HG02610 (cell line): Measurements from ENCODE around the gene KIF26A.
"Not testable (repeated sequence)": the region's sequence is repeated elsewhere in the genome, so short reads cannot be mapped to it uniquely, and the experiment has no call there.

Experiments
- ATAC-seq: cut with Tn5 transposase; IDR thresholded peaks from one replicate; pipeline ENCODE4 v1.9.1; 2021; ENCODE audit warnings: mild to moderate bottlenecking, moderate library complexity; ENCODE audit not compliant: unreplicated experiment

Gene KIF26A

DNA sequence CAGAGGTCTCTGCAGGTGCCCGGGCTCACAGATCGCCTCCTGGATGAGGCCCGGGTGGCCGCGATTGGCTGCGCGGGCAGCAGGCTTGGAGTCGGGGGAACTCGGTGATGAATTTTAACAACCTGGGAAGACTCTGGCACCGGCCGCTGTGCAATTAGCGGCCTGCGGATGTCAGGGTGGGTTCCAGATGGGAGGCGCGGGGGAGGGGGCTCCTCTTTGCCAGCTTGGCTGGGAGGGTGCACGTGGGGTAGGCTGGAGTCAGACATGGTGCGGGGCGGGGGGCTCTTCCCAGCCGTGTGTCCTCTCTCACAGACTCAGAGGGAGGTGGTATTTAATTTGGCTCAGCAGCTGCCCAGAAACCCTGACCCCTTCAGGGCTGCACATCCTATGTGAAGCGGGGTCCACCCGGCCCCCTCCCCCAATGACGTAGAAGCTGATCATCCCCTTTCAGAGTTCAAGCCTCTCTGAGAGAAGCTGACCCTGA lies 81.4 kb downstream of the KIF26A start:
- no peak for ATAC-seq

DNA sequence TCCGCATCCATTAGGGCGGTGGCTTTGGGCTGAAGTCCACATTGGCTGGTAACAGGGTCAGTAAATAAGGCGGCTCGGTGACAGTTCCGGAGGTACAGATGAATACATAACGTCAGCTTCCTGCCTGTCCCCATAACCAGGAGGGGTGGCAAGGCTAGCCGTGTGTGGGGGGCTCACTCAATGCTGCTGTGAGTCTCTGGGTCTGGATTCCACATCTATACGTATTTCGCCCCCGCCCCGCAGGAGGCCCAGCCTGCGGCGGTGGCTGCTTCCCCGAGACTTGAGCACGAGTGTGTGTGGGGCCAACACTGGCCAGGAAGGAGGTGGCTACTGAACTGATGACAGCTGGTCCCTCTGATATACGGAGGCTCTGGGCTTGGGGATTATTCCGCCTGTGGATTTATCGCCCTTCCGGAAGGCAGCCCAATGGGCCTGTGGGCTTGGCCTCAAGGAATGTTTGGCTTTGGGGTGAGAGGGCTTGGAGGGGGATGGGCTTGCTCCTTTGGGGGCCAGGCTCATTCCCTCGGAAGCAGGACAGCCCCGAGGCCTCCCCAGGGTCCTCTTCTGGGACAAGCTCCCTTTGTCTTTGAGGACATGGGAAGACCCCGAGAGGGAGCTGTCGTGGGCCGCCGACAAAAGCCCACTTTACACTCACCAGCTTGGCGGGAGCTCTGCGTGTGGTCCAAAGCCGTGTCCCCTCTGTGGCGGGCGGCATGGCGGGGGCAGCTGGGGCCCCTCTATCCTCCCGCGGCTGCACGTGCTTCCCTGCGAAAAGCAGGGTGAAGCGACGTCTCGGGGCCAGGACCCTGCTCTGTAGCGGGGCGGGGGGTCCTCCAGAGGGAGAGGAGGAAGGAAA lies 82.1 kb downstream of the KIF26A start:
- ATAC-seq = no peak

DNA sequence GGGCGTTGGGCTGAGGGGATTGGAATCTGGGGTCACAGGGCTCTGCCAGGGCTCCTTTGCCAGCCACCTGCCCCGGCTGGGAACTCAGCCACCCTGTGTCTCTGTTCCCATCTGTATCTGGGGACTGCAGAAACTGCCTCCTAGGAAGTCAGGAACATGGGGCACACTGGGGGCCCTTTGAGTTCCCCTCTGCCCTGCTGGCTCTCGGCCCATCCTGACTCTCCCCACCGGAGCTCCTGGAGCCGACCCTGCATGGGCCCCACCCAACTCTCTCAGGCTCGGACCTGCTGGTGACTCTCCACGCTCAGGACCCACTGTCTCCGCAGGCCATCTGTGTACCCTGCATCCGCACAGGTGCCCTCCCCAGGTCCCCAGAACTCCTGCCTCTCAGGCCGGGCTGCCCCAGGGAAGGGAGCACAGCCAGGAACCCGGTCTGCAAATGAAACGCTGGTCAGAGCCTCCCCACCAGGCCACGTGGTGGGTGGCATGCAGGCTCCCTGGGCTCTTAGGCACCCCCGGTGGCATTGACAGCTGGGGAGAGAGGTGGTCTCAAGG lies 82.8 kb downstream of the KIF26A start:
- ATAC-seq = no peak

DNA sequence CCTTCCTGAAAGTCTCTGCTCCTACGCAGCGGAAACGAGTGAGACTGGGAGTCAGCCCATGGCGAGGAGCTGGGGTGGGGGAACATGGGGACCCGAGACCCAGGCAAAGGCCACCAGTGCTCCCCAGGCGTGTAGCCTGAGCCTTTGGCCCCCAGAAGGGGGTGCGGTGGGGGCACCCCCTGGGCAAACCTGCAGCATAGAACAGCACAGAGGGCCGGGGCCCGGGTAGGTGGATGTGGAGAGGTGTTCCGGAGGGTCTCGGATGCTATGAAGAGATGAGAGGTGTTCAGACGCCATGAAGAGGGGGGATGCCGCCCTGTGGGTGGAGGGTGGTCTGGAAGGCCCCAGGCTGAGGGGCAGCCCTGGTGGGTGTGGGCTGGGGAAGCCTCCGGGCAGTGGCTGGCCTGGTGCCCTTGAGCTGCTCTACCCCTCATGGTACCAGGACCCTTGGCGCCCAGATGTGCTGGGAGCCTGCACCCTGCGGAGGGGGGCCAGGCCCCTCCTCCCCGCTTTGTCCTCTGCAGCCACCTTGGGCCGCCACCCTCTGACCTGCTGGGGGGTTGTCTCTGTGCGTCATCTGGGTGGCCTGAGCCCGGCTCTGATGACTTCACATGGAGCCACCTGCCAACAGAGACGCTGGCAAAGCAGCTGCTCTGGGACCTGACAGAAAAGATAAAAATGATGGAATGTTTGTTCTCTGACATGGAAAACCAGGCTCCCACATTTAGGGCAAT lies 83.4 kb downstream of the KIF26A start:
- ATAC-seq = no peak

DNA sequence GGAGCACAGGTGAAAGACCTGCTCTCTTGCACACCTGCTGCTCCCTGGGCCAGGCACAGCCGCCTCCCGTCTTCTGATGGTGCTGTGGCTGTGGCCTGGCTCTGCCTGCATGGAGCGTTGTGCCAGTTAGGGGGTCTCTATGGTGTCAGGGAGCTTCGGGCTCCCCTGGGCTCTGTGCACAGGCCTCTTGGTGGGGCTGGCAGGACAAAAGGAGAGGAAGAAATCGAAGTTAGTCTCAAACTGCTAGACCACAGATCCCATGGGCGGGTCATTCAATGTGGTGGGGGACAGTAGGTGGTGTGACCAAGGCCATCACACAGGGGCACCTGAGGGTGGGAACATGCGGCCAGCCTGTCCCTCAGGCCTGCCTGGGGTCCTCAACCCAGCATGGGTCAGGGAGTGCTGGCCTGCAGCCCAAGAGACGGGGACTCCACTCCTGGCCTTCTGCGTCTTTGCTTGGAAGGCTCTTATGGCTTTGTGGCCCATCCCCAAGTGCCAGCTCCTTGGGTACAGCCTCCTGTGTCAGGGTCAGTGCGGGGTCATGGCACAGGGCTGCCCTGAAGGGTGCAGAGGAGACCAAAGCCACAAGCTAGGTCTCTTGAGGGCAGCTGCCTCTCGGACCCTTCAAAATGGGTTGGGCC lies 84.1 kb downstream of the KIF26A start:
- ATAC-seq = no peak

DNA sequence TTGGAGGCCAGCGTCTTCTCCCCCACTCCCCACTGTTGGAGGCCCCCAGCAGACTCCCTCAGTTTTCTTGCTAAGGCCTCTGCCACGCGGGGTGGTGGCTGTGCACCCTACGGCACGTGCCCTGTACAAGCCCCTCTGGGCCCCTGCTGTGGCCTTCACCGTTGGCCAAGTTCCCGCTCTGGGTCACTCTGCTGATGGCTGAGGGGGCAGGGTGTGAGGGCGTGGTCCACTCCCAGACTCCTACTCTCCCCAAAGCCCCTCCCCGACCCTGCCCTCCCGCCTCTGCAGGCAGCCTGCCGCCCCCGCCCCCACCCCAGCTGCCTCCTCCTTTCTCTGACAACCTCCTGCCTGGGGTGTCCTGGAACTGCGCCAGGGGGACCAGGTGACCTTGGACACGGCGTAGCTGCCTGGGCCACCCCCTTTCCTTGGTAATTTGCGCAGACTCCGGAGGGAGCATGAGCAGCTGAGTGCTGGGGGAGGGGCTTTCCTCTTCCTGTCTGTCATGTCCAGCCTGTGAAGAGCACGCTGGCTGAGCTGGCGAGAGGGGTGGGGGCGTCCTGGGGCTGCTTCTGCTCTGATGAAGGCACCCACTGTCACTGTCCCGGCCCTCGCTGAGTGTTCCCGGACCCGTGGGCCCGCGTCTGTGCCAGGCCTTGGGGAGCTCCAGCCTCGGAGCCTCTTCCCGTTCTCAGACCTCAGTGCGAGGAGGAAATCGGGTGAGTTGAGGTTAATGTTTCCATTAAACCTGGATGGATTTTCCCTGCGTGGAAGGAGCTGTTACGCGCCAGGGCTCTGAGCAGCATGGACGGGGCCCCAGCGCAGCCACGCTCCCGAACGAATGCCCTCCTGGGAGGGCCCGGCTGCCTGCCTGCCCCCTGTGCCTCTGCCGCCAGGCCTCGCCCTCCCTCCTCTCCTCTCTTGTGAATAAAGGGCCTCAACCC lies 85.0 kb downstream of the KIF26A start:
- no peak for ATAC-seq

DNA sequence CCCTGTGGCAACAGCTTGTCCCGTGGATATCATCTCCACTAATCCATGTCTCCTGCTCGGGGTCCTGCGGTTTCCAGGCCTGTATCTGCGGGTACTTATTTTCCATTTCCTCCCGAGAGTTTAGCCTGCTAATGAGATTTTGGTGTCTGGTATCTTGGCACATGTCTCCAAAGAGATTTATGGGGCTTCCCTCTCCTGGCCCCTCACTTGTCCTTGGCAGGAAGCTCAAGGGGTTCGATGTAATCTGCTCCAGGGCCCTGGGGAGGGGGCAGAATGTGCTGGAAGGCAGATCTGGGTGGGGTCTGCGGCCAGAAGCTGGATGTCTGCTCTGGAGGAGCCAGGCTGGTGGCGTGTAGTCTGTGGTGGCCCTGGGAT lies 85.7 kb downstream of the KIF26A start:
- no peak for ATAC-seq

DNA sequence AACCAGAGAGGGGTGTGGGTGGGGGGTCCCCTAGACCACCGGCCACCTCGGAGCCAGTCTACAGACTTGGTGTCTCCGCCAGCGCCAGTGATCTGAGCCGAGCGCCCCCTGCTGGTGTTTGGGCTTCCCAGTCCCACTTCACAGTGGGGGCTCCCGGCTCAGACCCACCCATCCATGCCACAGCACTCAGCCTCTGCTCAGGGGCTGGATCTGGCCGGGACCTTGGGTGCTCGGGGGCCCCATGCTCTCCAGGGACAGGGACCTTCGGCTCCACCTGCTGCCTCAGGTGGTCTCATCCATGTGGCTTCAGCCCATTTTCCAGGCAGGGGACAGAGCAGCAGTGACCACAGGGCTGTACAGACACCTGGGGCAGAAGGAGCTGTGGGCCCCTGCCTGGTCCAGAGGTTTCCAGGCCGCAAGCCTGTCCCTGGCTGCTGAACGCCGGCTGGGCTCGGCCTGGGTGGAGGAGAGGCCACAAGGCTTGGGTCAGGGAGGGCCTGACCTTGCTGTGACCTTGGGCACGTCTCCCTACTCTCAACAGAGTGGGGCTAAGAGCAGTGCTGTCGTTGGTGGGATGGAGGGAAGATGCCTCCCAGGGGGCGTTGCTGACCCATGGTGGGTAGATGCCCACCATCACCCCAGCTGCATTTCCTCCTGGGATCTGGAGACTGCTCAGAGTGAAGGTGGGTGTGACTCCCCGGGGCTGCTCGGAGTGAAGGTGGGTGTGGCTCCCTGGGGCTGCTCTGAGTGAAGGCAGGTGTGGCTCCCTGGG lies 86.3 kb downstream of the KIF26A start:
- ATAC-seq = no peak

DNA sequence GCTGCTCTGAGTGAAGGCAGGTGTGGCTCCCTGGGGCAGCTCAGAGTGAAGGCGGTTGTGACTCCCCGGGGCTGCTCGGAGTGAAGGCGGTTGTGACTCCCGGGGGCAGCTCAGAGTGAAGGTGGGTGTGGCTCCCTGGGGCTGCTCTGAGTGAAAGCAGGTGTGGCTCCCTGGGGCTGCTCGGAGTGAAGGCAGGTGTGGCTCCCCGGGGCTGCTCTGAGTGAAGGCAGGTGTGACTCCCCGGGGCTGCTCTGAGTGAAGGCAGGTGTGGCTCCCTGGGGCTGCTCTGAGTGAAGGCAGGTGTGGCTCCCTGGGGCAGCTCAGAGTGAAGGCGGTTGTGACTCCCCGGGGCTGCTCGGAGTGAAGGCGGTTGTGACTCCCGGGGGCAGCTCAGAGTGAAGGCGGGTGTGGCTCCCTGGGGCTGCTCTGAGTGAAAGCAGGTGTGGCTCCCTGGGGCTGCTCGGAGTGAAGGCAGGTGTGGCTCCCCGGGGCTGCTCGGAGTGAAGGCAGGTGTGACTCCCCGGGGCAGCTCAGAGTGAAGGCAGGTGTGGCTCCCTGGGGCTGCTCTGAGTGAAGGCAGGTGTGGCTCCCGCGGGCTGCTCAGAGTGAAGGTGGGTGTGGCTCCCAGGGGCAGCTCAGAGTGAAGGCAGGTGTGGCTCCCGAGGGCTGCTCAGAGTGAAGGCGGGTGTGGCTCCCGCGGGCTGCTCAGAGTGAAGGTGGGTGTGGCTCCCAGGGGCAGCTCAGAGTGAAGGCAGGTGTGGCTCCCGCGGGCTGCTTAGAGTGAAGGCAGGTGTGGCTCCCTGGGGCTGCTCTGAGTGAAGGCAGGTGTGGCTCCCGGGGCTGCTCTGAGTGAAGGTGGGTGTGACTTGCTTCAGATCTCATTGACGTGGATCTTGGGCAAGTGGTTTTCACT lies 87.1 kb downstream of the KIF26A start:
- ATAC-seq = not testable (repeated sequence)

DNA sequence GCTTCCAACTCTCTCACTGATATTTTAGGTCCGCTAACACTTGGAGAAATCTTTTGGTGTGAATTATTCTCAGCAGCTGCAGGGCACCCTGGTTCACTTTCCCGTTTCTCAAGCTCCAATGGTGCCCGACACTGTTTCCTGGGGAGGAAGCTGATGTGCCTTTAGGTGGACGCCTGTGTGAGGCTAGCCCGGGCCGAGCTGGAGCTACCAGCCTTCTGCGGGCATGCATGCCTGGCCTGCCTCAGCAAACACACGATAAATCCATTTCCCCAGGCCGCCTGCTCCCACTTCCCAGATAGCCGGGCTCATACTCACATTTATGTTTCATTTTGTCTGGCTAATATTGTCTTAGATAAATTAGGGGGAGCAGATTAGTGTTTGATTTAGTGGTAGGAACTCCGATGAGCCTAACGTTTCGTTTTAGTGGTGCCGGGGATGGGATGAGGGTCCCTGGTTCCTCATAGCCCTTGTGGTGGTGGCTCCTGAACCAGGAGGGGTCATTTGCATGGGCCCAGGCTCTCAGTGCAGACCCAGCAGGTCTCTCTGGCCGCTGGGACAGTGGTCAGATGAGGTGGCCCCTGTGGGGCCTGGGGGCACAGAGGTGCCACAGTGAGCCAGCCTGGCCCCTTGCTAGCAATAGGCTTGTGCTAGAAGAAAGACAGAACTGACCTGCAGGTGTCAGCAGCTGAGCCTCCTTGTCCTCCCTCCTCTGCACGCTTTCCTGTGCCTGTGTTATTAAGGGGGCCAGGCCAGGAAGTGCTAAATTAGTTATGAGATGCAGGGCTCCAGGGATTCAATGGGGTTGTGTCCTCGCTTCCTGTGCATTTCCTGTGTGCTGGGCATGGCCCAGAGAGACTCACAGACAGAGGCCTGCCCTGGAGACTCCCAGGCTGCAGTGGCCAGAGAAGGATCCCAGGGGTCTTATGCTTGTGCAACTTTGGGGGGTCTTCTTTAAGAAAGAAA lies 88.3 kb downstream of the KIF26A start:
- no peak for ATAC-seq

DNA sequence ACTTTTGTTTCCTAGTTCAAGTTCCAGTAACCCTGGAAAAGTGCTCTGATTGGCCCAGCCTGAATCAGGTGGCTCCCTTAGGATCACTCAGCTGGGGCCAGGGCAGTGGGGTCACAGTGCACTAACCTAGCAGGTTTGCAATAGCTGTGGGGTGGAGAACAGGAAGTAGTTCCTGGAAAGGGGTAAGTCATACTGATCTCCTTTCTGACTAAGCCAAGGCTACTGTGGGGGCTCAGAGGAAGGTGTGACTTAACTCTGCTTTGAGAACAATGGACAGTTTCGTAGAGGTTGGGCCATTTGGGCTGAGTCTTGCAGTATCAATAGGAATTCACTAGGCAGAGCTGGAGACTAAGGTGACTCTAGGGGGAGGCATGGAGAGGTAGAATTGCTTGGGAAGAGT lies 89.4 kb downstream of the KIF26A start:
- ATAC-seq = no peak

DNA sequence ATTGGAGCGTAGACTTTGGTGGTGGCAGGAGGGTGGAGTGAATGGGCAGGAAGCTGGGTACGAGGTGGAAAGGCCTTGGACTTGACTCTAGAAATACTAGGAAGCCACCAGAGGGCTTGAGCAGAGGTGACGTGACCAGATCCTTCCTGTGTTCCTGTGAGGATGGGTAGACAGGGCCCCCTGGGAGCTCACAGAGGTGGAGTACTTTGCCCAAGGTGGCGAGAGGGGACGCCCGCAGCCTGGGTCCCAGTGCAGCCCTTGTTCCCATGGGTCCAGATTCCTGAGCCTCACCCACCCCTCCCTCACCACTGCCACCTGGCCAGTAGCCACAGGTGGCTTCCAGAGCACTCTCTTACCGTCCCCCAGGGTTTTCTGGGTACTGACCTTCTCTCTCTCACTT lies 89.8 kb downstream of the KIF26A start:
- ATAC-seq = no peak

DNA sequence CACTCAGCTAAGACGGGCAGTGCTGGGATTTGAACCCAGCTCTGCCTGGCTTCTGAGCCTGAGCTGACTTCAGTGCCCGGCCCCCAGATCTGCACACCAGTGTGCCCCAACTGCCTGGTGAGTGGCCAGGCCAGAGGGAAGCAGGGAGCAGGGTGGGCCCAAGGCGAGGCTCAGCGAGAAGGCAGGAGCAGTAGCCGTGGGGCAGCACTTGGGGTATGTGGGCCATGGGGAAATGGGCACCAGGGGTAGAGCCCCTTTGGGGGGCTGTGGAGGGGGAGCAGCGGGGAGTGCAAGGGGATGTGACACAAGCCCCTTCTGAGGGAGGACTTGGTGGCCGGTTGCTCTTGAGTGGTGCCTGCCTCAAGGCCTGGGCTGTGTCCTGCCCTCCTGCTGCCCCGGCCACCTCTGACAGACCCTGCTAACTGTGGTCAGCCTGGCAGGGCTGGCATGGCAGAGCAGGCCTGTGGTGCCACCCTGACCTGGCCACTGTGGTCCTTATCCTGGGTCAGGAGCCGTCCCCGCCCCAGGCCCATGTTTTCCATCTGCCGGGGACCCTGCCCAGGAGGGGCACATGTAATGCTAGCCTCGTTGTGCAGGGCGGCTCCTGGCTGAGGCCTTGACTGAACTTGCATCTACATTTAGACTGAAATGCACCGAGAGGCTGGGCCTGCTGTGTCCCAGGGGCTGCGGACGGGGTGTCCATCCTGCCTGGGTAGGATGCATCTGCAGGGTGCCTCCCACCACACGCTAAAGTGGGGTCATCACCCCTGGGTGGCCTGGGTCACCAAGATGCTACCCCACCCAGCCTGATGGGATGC lies 90.5 kb downstream of the KIF26A start:
- no peak for ATAC-seq

DNA sequence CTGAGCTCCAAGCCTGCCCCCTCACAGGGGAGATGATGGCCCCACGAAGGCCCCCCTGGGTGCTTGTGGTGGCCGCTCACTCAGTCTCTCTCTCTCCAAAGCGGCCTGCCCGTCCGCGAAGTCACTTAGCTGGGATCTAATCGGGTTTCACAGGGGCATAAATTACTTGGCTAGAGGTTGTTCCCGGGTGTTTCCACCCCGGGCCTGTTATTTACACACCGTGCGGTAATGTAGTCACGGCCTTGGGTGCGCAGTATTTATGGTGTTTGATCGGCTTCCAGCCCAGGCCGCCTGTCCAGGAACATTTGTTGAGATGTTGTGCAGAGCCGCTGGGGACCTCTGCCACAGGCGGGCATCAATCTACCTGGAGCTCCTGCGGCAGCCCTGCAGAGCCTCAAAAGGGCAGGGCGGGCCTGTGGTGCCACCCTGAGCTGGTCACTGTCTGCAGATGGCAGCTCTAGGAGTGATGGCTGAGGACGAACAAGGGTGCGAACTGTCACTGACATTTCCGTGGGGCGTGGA lies 91.2 kb downstream of the KIF26A start:
- no peak for ATAC-seq

DNA sequence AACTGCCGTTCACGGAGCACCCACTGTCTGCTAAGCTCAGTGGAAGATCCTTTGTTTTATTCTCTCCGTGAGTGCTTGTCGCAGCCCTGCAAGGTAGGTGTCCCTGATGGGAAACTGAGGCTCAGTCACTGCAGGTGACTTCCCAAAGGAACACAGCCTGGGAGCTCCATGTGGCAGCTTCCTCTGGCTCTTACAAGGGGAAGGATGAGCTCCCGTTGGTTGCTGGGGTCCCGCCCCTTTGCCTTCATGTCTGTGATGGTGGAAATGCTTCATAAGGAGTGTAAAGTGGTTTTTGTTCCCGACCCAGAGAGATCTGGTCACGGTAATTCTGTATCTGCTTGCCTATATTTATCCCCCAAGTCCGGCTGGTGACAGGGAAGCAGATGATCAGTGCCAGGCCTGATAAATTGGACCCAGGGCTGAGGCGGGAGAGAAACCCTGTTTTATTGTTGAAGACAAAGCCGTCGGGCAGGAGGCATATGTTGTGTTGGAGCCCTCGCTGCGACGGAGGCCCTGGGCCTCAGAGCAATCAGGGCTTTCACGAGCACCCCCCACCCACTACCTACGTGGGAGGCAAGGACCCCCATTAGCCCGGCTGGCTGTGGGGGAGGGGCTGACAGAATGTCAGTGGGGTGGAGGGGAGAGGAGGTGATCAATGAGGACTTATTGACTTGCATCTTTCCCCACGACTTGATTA lies 91.9 kb downstream of the KIF26A start:
- no peak for ATAC-seq
